GM21367 (cell line): ENCODE data around the gene BCL7C.
A peak's percentile ranks its signal among the peaks of the same experiment; 100 is the strongest.
"Not testable (repeated sequence)": the region's sequence is repeated elsewhere in the genome, so short reads cannot be mapped to it uniquely, and the experiment has no call there.

Experiments
- ATAC-seq: cut with Tn5 transposase; IDR thresholded peaks from one replicate; pipeline ENCODE4 v1.9.1; 2021; ENCODE audit not compliant: unreplicated experiment

Gene BCL7C

GRCh38 chr16:30896261-30896888 lies 2.5 kb upstream of the BCL7C start, which contains the start of gene CTF1:
Gene CTF1, plus strand, starts transcription at chr16:30896614. Its CDS starts 30 bp downstream, at chr16:30896644.
- no peak for ATAC-seq

GRCh38 chr16:30895627-30896260 lies 1.9 kb upstream of the BCL7C start:
- no peak for ATAC-seq

- ATAC-seq = no peak
These were observed 877 bp upstream of the BCL7C start for GRCh38 chr16:30894540-30895368.

GRCh38 chr16:30893417-30893743 lies 497 bp downstream of the BCL7C start:
- no peak for ATAC-seq

GRCh38 chr16:30892670-30893416 lies 1.0 kb downstream of the BCL7C start:
- no peak for ATAC-seq

GRCh38 chr16:30891043-30891823 lies 2.6 kb downstream of the BCL7C start:
- ATAC-seq = not testable (repeated sequence)

- ATAC-seq = no peak
These were observed 4.2 kb downstream of the BCL7C start for GRCh38 chr16:30889721-30890120.

- ATAC-seq = no peak
These were observed 4.9 kb downstream of the BCL7C start for GRCh38 chr16:30888856-30889499.

GRCh38 chr16:30887927-30888326 lies 6.0 kb downstream of the BCL7C start:
- no peak for ATAC-seq

- ATAC-seq = no peak
These were observed 7.7 kb downstream of the BCL7C start for GRCh38 chr16:30886145-30886544.

GRCh38 chr16:30885196-30885595 lies 8.7 kb downstream of the BCL7C start:
- no peak for ATAC-seq

GRCh38 chr16:30884760-30885159 lies 9.1 kb downstream of the BCL7C start:
- no peak for ATAC-seq

- no peak for ATAC-seq
These were observed 11.2 kb downstream of the BCL7C start for GRCh38 chr16:30882429-30883310.

GRCh38 chr16:30876867-30877266 lies 17.0 kb downstream of the BCL7C start:
- no peak for ATAC-seq

- ATAC-seq = no peak
These were observed 17.7 kb downstream of the BCL7C start for GRCh38 chr16:30875871-30876801.

- peak; percentile 46 for ATAC-seq
These were observed 18.8 kb downstream of the BCL7C start for GRCh38 chr16:30874821-30875717.

- ATAC-seq = no peak
These were observed 19.5 kb downstream of the BCL7C start for GRCh38 chr16:30874244-30874820.
